K562 (cell line): ENCODE data around the gene CHTF8. TPM values are rescaled to one million over a fixed set of nuclear protein-coding genes. Genes with fewer than 3 reads are reported as not detected.

Source experiments
- BDP1 ChIP-seq: IDR thresholded peaks from 3 replicates; pipeline ENCODE4 v1.6.1; 2011; ENCODE audit not compliant: insufficient read length, insufficient read depth
- BHLHE40 ChIP-seq: IDR thresholded peaks from 2 replicates; pipeline ENCODE4 v1.6.1; 2011; ENCODE audit warnings: low read length, improper control_type of control experiment
- BRF2 ChIP-seq: IDR thresholded peaks from 3 replicates; pipeline ENCODE4 v1.6.1; 2011; ENCODE audit warnings: borderline replicate concordance, mild to moderate bottlenecking; ENCODE audit not compliant: insufficient read length, insufficient read depth
- CXXC5 ChIP-seq: fragments of 250-450 bp; sonication (Bioruptor Pico); IDR thresholded peaks from 2 replicates; pipeline ENCODE4 v1.8.0; 2022; ENCODE audit warnings: inconsistent platforms, mild to moderate bottlenecking, moderate library complexity
- EGR1 ChIP-seq: fragments of 450-650 bp; conservative IDR thresholded peaks from 2 replicates; pipeline ENCODE4 v1.6.1; 2017; ENCODE audit warnings: mild to moderate bottlenecking
- ELF2 ChIP-seq: fragments of 250-450 bp; sonication (Bioruptor Pico); IDR thresholded peaks from 2 replicates; pipeline ENCODE4 v1.5.0; 2021; ENCODE audit warnings: mild to moderate bottlenecking
- ETV5 ChIP-seq: sonication (generic); formaldehyde crosslinking; IDR thresholded peaks from 2 replicates; pipeline ENCODE4 v1.4.0; 2020; ENCODE audit warnings: low read depth, mild to moderate bottlenecking, missing genetic modification reagents
- EWSR1 ChIP-seq: fragments of 450-650 bp; IDR thresholded peaks from 2 replicates; pipeline ENCODE4 v1.6.1; 2018; ENCODE audit warnings: borderline replicate concordance, mild to moderate bottlenecking, low read depth, moderate library complexity; ENCODE audit not compliant: partially characterized antibody
- FOXA1 ChIP-seq: fragments of 450-650 bp; IDR thresholded peaks from 2 replicates; pipeline ENCODE4 v1.6.1; 2016; ENCODE audit warnings: mild to moderate bottlenecking, borderline replicate concordance
- LARP7 ChIP-seq: fragments of 450-650 bp; IDR thresholded peaks from 2 replicates; pipeline ENCODE4 v1.6.1; 2016
- POLR2G ChIP-seq: fragments of 200-400 bp; formaldehyde crosslinking; IDR thresholded peaks from 2 replicates; pipeline ENCODE4 v1.6.1; 2017; ENCODE audit warnings: low read depth, mild to moderate bottlenecking, antibody characterized with exemption, low read length, moderate library complexity
- RB1 ChIP-seq: fragments of 450-650 bp; IDR thresholded peaks from 2 replicates; pipeline ENCODE4 v1.6.1; 2017; ENCODE audit warnings: low read depth, mild to moderate bottlenecking
- RBBP5 ChIP-seq: fragments of 200-600 bp; sonication (generic); IDR thresholded peaks from 2 replicates; pipeline ENCODE4 v1.6.1; 2012; ENCODE audit warnings: borderline replicate concordance, mild to moderate bottlenecking, low read length, control low read depth, inconsistent platforms; ENCODE audit not compliant: insufficient read depth, poor library complexity, severe bottlenecking
- RBM15 ChIP-seq: fragments of 200-400 bp; formaldehyde crosslinking; IDR thresholded peaks from 2 replicates; pipeline ENCODE4 v1.6.1; 2018; ENCODE audit warnings: mild to moderate bottlenecking, low read length, moderate library complexity; ENCODE audit not compliant: insufficient read depth
- REST ChIP-seq, 2 experiments: fragments of 450-650 bp; formaldehyde crosslinking in 1 of 2; IDR thresholded peaks; 2 replicates each; pipeline versions ENCODE4 v1.4.0 to v1.6.1; 2014 to 2020; ENCODE audit warnings: mild to moderate bottlenecking in 2 of 2, borderline replicate concordance in 1 of 2, low read depth in 1 of 2
- TAF15 ChIP-seq: fragments of 200-400 bp; formaldehyde crosslinking; IDR thresholded peaks from 2 replicates; pipeline ENCODE4 v1.6.1; 2017; ENCODE audit warnings: mild to moderate bottlenecking, low read depth, low read length, moderate library complexity
- polyA plus RNA-seq, 8 experiments: library from polyadenylated mRNA; depleted of rRNA in 4 of 8; stranded (reverse) in 5 of 8; unstranded in 3 of 8; fragments of >200 nt; fragmentation: Nextera tagmentation in 2 of 8; fragmentation: Illumina TruSeq in 1 of 8; extraction: Ambion mirVana in 2 of 8; extraction: Trizol in 1 of 8; gene quantifications; 2 replicates each; pipeline versions ENCODE4 v1.2.1 to v1.2.3, GENCODE V29; 2011 to 2014; ENCODE audit warnings: inconsistent platforms in 1 of 8, missing spikeins in 1 of 8
- total RNA-seq, 7 experiments: library from RNA; depleted of rRNA in 6 of 7; stranded (reverse); fragments of >200 nt in 6 of 7; fragmentation: Illumina TruSeq in 2 of 7; extraction: Trizol in 2 of 7; gene quantifications; 2 replicates each; pipeline versions ENCODE4 v1.2.1 to v1.2.3, GENCODE V29; 2011 to 2021; ENCODE audit warnings: low replicate concordance in 1 of 7

Gene CHTF8
- total and polyA plus RNA-seq, 9 of the 15 experiments (the other 6 are each of a cell fraction or from before 2014, with no cell fraction given), result 20.2 to 199 (median 108) TPM

- TF ChIP-seq POLR2G (peak; percentile 74), RB1 (0 out of 2 replicates have a peak, but pooled peaks have one; percentile 28), CXXC5 (peak; percentile 50), RBM15 (no peak), REST (IDR thresholded peaks at IDR 0.05; ENCODE audit: borderline replicate concordance) (peak; percentile 79; the same call in 1 of the 2 replicates), REST (CRISPR knock-in tag; IDR thresholded peaks at IDR 0.05; ENCODE audit: low read depth) (no peak), RBBP5 (peak; percentile 53), LARP7 (no peak), EWSR1 (no peak), TAF15 (no peak), BHLHE40 (no peak), EGR1 (peak; percentile 20; the same call in 1 of the 2 replicates), FOXA1 (no peak), BRF2 (no peak), ELF2 (CRISPR knock-in tag) (no peak), ETV5 (CRISPR knock-in tag) (peak; percentile 46; the same call in 1 of the 2 replicates), BDP1 (no peak)
These were observed 26.7 kb downstream of the CHTF8 start, which contains the start of gene HAS3 (continued) for GRCh38 chr16:69105501-69106361.
